HG03139 (cell line): ENCODE data around the gene CYFIP2.
"Not testable (repeated sequence)": the region's sequence is repeated elsewhere in the genome, so short reads cannot be mapped to it uniquely, and the experiment has no call there.

Experiments
- ATAC-seq: cut with Tn5 transposase; IDR thresholded peaks from one replicate; pipeline ENCODE4 v1.9.1; 2021; ENCODE audit not compliant: unreplicated experiment

CYFIP2 gene

DNA sequence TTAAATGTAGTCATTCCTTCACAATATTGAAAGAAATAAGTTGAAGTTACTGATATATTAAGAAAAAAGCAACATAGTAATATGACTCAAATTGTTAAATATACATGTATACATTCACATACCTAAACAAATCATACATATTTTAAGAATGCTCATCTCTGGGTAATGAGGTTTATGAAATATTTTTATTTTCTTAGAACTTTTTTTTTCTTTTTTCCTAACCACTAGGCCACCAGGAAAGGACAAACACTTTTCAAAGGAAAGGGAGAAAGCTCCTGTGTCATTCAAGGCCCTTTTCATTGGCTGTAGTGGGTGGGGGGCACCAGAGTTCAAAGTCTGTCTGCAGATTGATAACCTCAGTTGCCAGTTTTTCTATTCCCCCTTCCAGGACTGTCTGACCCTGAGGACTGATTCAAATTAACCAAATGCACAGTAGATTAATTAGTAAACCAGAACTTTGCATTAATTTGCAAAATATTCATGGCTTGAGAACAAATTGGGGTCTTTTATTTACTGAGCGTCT lies 121.2 kb downstream of the CYFIP2 start:
- no peak for ATAC-seq

DNA sequence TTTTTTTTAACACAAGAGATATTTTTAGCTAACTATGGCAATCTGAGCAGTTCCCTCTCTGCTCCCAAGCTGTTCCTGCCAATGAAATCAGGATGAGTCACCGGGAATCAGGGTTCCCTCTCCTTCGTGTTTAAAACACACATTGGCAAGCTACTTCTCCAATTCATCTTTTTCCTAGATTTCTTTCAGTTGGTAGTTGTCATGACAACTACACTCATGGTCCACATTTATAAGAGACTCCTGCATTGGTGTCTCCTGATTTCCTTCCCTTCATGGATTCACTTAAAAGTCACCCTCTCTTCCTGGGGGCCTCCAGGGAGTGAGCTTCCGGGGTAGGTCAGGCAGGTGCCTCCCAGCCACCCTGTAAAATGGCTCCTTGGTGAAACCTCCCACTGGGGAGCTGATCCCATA lies 121.8 kb downstream of the CYFIP2 start:
- no peak for ATAC-seq

DNA sequence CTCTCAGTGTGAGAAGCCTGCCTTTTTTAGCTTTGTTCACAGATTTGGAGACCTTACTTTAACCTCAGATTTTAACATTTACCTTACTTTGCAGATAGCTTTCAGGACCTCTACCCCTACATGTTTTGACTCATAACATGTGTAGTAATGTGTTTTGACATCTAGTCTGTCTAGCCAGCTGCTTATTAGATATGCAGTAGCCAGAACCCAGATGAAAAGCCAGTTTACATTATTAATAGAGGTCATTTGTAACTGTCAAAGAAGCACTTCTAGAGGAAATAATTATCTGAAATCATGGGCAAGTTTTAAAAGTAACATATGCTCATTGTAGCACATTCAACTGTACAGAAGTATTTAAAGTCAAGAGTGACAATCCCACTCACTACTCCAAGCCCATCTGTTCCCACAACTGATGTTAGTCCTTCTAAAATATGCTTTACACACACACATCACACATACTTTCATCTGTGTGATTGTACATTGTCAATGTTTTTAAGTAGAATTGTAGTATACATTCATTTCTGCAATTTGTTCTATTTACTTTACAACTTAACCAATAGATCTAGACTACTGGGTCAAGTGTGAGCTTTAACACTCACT lies 122.3 kb downstream of the CYFIP2 start:
- no peak for ATAC-seq

DNA sequence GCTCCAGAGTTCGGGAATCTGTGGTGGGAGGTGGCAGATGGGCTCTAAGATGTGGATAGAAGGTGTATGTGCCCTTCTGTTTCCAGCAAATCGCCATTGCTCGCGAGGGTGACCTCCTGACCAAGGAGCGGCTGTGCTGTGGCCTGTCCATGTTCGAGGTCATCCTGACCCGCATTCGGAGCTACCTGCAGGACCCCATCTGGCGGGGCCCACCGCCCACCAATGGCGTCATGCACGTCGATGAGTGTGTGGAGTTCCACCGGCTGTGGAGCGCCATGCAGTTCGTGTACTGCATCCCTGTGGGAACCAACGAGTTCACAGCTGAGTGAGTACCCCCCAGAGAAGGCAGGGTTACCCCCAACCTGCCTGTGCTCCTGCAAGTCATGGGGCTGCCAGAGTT lies 123.2 kb downstream of the CYFIP2 start:
- ATAC-seq: no peak

DNA sequence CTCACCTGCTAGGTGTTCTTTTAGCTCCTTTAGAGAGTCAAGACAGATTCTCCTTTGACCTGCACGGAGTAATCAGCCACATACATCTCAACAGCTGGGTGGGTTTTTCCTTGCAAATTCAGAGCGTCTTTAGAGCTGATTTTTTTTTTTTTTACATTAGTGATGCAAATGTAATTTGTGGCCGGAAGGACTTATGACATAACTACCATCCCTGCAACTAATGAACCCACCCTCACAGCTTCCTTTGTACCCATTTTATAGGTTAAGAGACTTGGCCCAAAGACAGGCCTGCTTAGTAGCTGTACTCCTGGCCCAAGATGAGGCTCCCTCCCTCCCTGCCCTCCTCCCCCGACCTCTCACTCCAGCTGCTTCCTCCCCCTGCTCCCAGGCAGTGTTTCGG lies 124.2 kb downstream of the CYFIP2 start:
- no peak for ATAC-seq

DNA sequence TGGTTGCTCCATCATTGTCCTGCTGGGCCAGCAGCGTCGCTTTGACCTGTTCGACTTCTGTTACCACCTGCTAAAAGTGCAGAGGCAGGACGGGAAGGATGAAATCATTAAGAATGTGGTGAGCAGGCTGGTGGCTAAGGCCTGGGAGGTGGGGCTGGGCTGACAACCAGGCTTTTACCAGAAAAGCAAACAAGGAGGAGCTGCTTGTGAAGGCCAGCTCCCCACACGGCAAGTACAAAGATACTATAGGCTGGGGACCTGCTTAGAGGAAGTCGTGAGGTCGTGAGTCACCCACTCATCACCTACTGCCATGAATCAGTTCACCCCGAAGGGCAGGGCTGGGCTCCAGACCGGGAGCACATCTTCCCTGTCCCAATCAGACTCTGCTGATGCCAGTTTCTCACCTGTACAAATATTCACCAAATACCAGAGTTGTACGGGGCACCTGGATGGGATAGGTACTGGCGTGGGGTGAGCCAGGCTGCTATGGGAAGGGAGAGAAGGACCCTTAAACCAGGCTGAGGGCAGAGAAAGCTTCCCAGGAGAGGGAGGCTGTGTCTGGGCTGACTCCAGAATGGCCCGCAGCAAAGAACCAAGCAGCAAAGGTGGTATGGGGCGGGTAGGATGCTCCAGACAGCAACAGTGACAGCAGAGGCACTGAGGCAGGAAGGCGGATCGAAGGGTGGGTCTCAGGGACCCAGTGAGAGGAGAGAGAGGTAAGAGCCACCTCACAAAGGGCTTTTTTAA lies 124.8 kb downstream of the CYFIP2 start:
- ATAC-seq: no peak

DNA sequence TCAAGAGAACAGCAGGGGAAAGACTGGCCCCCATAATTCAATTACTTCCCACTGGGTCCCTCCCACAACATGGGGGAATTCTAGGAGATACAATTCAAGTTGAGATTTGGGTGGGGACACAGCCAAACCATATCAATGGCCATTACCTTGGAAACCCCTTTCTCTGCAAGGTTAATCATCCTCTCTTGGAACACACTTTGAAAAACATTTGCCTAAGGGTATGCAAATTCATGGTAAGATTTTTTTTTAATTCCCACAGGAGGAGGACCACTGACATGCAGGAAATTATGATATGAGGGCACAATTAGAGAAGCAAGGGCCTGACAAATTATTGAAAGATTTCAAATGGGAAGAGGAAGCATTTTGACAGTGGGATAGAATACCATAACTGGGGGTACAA lies 132.4 kb downstream of the CYFIP2 start:
- no peak for ATAC-seq

DNA sequence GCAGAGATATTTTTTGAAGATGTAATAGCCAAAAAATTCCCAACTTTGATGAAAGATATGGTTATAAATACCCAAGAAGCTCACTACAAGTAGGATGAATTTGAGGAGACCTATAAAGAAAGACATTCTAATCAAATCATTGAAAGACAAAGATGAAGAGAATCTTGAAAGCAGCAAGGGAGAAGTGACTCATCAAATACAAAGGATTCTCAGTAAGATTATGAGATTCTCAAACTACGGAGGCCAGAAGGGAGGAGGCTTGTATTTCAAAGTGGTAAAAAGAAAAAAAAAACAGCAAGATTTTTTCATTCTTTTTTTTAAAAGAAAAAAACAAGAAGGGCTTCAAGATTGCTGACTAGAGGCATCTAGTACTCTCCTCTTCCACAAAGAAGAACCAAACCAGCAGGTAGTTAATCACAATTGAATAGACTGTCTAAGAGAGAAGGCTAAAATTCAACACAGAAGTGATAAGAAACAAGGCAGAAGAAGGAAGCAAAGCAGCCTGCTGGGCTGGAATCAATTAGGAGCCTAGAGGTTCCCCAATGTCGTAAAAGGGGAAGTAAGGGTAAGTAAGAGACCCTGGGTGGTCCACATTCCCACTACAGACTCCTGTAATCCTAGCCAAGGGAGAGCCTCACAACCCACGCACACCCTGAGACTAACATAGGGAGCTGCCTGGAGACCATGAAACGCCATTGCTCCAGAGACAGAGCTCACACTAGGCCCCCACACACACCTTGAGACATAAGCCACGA lies 135.0 kb downstream of the CYFIP2 start:
- ATAC-seq: no peak

DNA sequence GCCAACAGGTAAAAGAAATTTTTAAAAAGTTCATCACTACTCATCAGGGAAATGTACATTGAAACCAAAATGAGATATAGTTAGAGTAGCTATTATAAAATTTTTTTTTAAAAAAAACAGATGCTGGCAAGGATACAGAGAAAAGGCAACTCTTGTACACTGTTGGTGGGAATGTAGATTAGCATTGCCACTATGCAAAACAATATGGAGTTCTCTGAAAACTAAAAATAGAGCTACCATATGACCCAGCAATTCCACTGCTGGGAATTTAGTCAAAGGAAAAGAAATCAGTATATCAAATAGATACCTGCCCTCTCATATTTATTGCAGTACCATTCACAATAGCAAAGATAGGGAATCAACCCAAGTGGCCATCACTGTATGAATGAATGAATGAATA lies 149.9 kb downstream of the CYFIP2 start:
- ATAC-seq: no peak

DNA sequence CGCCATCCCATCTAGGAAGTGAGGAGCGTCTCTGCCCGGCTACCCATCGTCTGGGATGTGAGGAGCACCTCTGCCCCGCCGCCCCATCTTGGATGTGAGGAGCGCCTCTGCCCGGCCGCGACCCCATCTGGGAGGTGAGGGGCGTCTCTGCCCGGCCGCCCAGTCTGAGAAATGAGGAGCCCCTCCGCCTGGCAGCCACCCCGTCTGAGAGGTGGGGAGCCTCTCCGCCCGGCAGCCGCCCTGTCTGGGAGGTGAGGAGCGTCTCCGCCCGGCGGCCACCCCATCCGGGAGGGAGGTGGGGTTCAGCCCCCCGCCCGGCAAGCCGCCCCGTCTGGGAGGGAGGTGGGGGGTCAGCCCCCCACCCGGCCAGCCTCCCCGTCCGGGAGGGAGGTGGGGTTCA lies 153.6 kb downstream of the CYFIP2 start:
- not testable (repeated sequence) for ATAC-seq

DNA sequence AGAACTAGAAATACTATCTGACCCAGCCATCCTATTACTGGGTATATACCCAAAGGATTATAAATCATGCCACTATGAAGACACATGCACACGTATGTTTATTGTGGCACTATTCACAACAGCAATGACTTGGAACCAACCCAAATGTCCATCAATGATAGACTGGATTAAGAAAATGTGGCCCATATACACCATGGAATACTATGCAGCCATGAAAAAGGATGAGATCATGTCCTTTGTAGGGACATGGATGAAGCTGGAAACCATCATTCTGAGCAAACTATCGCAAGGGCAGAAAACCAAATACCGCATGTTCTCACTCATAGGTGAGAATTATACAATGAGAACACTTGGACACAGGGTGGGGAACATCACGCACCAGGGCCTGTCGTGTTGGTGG lies 164.0 kb downstream of the CYFIP2 start:
- not testable (repeated sequence) for ATAC-seq

DNA sequence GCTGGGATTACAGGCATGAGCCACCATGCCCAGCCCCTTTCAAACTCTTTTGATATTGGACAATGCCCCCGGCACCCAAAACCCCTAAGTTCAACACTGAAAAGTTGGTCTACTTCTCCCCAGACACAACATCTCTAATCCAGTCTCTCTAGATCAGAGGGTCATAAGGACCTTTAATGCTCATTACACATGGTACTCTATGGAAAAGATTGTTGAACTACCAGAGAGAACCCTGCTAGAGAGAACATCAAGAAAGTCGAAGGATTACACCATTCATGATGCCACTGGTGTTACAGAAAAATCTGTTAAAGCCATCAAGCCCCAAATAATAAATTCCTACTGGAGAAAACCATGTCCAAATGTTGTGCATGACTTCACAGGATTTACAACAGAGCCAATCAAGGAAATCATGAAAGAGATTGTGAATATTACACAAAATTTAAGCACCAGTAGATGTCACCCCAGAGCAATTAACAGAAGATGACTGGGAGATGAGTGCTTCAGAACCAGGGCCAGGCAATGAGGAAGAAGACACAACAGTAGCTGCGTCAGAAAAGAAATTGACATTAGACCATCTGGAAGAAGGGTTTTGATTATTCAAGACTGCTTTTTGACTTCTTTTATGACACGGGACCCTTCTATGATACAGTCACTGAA lies 165.7 kb downstream of the CYFIP2 start:
- ATAC-seq: peak; percentile 68

DNA sequence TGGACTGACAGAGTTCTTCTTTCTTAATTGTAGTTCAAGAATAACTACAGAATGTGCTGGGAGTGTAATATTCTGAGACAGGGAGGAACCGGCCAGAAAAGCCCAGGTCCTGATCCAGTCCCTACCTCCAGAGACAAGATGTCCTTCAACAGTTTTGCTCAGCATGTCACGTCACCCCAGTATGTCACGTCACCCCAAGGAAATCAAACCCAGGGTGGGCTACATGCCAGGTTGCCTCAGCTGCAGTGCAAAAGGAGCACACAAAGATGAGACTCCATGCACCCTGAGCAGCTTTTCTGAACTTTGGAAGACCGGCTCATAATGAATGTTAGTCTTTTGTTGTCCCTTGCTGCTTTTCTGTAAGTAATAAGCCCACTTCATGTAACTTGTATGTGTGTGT lies 168.2 kb downstream of the CYFIP2 start:
- ATAC-seq: no peak

DNA sequence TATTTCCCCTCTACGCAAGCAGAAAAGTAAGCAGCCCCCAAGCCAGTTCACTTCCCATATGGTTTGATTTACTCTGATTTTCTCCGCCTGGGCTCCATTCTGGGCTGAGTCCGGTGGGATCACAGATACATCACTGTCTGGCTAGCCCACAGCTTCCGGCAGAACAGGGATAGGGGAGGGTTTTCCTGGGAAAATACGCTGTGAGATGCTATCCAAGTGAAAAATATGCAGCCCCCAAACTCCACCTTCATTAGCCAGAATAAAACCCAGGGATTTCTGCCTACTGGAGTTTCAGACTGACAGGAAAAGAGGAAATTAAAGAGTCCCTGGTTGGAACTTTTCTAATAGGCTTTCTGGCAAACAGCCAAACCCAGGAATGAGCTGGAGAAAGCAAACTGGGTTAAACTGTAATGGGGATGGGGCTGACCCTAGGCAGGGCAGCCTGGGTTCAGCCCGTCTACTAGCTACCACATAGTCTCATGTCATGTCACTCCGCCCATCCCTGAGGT lies 177.2 kb downstream of the CYFIP2 start:
- ATAC-seq: no peak

DNA sequence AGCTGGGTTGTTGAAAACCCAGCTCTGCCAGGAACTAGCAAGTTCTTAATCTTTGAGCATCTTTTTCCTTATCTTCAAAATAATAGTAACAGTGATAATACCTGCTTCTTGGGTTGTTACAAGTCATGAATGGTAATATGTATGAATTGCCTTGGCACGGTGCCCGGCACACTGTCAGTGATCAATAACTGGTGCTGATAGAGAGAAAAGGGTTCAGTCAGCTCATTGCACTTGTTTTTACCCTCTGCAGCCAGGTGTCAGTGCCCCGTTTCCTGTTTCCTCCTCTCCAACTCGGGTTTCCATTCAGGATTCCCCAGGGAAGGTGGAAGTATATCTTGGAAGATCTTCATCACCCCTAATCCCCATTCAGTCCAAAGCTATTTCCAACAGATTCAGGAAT lies 178.3 kb downstream of the CYFIP2 start:
- ATAC-seq: no peak
